ENCODE measurements around the gene SMCHD1. TPM values are rescaled to one million over a fixed set of nuclear protein-coding genes. Genes with fewer than 3 reads are reported as not detected.
"Not testable (repeated sequence)": the region's sequence is repeated elsewhere in the genome, so short reads cannot be mapped to it uniquely, and the experiment has no call there.

The SMCHD1 gene
- total RNA-seq, 1 donor from 2014 or later = 25.9 TPM

DNA sequence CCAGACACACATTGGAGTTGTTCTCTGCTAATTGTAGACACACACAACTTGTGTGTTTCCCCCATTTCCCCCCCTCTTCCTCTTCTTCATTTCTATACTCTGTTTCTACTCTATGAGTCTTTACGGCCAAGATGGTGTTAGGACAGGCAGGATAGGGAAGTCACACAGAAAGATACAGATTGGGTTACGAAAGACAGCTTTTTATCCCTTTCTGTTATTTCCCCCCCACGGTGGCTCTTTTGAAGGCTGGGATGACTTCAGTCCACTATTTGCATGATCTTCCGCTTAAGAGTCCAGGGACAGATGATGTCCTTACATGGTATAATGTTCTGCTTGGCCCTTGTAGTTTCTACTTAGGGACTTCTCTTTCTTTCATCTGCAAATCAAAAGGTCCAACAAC lies 189.6 kb downstream of the SMCHD1 start:
- H3K4me3 ChIP-seq (ENCODE audit: low read depth, low read length) = no peak overlapping the region
- DNase-seq (ENCODE audit: low read depth) = no peak
- TF ChIP-seq, protein P1, sequence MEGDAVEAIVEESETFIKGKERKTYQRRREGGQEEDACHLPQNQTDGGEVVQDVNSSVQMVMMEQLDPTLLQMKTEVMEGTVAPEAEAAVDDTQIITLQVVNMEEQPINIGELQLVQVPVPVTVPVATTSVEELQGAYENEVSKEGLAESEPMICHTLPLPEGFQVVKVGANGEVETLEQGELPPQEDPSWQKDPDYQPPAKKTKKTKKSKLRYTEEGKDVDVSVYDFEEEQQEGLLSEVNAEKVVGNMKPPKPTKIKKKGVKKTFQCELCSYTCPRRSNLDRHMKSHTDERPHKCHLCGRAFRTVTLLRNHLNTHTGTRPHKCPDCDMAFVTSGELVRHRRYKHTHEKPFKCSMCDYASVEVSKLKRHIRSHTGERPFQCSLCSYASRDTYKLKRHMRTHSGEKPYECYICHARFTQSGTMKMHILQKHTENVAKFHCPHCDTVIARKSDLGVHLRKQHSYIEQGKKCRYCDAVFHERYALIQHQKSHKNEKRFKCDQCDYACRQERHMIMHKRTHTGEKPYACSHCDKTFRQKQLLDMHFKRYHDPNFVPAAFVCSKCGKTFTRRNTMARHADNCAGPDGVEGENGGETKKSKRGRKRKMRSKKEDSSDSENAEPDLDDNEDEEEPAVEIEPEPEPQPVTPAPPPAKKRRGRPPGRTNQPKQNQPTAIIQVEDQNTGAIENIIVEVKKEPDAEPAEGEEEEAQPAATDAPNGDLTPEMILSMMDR (conservative IDR thresholded peaks at IDR 0.05; ENCODE audit: low read depth, low read length) = no peak

DNA sequence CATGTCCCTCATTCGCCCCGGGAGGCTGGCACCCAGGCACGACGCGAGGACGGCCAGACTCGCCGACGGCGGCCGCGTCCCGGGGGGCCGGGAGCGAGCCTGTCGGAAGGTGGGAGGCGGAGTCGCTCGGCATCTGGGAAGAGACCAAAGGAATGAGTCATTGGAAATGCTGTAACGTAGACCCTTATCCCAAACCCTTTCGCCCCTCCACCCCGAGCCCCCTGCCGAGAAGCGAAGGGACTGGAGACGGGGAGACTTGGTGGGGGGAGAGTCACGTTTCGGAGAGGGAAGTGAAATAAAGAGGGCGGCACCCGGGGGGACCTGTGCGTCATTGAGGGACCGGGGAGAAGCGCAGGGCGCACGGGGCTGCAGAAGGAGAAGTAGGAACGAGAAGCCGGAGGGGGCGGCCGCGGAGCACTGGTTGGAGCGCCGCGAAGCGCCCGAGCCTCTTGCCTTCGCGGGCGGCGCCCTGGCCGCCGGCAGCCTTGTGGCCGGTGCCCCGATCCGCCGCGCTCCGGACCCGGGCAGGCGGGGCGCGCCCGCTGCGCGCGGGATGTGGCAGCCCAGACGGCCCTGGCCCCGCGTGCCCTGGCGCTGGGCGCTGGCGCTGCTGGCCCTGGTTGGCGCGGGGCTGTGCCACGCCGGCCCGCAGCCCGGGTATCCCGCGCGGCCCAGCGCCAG lies 191.2 kb downstream of the SMCHD1 start, which contains the start of gene EMILIN2:
Gene EMILIN2 (plus strand): TSS at position 371 of the 681 bp plus-strand sequence. CDS start 183 bp downstream, at position 554.
- DNase-seq (ENCODE audit: low read depth) = no peak
- peak within 1 kb of the TSS; percentile 49 for H3K4me3 ChIP-seq (ENCODE audit: low read depth, low read length)
- TF ChIP-seq, protein P1 (conservative IDR thresholded peaks at IDR 0.05; ENCODE audit: low read depth, low read length) = no peak

DNA sequence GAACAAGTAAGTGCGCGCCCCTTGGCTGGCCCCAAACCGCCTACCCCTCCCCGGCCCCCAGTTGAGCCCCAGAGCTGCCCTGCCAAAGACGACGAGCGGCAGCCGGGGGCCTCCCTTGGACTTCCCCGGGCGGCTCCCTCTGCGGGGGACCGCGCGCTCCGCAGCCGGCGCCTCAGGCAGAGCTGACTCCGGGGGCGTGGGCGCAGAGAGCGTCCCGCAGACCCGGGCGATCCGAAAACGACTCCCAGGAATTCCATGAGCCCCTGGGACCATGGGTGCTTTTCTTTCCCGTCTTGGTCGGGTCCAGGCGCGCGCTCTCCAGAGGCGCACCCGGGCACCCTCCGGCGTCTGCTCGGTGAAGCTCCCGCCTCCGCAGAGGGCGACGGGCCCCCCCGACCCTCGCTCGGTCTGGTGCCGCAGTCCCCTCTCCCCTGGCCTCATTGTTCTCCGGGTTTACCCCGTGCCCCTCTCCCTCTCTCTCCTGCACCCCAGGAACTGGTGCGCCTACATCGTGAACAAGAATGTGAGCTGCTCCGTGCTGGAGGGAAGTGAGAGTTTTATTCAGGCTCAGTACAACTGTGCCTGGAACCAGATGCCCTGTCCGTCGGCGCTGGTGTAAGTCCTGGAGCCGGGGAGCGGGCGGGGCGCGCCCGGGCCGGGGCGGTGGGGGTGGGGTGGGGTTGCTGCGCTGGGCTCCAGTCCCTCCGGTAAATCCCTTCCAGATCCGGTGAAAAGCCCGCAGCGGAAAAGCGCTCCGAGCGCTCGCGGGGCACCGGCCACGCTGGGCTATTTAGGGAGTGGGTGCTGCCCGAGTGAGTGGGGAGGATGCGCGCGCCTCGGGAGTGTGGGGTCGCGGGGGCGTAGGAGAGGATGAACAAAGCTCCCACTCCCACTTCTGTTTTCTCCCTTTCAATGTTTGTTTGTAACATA lies 192.1 kb downstream of the SMCHD1 start:
- DNase-seq (ENCODE audit: low read depth) = no peak
- peak overlapping the region; percentile 22 for H3K4me3 ChIP-seq (ENCODE audit: low read depth, low read length)
- TF ChIP-seq, protein P1 (conservative IDR thresholded peaks at IDR 0.05; ENCODE audit: low read depth, low read length) = no peak

DNA sequence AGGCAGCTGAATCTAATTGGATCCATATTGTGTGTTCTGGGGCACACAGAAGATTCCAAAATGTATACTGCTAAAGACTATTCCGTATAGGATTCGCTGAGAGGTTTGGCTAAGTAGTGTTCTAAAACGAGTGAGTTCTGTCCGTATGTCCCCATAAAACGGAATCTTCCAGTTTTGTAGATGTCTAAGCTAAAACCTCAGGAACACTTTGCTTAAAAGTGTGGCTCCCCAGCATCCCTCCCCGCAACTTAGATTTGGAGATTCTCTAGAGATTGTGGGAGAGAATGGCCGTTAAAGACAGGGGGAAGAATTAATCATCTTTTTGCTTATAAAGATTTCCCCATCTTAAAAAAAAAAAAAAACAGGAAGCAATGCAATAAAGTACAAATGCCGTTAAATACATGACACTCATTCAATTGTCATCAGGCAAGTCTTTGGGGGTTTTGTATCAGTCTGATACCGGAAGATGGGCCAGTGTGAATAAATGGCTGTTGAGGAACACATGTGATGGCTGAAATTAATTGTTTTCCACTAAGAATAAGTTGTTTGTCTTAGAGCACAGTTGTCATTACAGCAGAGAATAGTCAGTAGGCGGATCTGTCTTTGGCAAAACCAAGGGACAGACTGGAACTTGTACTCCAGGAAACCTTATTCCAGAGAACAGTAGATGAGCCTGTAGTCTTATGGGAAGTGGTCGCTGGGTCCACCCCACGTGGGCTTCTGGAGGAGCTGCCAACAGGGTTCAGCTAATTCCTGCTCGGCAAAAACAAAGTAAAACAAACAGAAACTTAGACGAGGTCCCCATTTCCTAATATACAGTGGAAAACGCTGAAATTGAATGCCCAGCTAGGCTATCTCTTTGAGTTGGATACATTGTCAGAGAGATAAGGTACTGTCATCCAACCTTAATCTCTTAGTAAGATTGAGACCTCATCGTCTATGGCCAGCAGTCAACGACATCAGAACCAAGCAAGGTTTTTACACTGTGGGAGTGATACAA lies 193.0 kb downstream of the SMCHD1 start:
- no peak overlapping the region for H3K4me3 ChIP-seq (ENCODE audit: low read depth, low read length)
- TF ChIP-seq, protein P1 (conservative IDR thresholded peaks at IDR 0.05; ENCODE audit: low read depth, low read length) = no peak
- no peak for DNase-seq (ENCODE audit: low read depth)

DNA sequence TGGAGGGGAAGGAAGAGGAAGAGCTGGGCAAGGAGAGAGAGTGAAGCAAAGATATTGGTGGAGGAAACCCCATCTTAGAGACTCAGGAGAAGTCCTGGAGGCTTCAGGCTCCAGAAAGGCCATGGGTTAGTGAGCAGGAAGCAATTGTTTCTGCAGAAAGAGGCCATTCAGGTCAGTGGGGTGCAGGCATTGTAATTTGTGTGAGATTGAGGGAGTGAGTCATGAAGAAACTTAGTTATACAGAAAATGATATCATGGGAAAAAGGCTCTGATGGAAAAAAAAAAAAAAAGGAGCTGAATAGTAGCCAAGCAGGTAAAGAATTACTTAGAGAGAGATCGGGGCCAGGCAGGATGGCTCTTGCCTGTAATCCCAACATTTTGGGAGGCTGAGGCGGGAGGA lies 195.3 kb downstream of the SMCHD1 start:
- H3K4me3 ChIP-seq (ENCODE audit: low read depth, low read length) = no peak overlapping the region
- TF ChIP-seq, protein P1 (conservative IDR thresholded peaks at IDR 0.05; ENCODE audit: low read depth, low read length) = no peak
- peak; percentile 22 for DNase-seq (ENCODE audit: low read depth)

DNA sequence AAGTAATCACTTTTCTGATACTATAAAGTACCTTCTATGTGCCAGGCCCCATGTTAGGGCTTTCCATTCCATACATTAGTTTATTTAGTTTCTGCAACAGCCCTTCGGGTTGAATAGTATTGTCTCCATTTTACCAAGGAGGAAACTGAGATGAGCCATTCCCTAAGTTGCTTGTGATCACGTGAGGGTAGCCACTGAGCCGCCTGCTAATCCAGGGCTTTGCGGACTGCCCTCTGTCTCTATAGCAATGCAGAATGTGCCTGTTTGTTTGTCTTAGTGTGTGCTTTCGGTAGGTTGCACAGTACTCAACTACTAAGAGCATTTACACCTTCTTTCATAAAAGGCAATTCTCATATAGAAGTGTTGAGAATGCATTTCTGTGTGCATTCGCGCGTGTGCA lies 196.2 kb downstream of the SMCHD1 start:
- no peak for DNase-seq (ENCODE audit: low read depth)
- H3K4me3 ChIP-seq (ENCODE audit: low read depth, low read length) = no peak overlapping the region
- TF ChIP-seq, protein P1 (conservative IDR thresholded peaks at IDR 0.05; ENCODE audit: low read depth, low read length) = no peak

DNA sequence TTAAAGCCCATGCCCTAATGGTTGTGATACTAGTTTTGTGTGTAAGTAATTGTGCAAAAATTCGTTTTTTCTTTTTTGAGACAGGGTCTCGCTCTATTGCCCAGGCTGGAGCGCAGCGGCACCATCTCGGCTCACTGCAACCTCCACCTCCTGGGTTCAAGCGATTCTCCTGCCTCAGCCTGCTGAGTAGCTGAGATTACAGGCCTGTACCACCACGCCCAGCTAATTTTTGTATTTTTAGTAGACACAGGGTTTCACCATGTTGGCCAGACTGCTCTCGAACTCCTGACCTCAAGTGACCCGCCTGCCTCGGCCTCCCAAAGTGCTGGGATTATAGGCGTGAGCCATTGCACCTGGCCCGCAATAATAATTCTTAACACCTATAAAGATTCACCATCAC lies 196.9 kb downstream of the SMCHD1 start:
- not testable (repeated sequence) for H3K4me3 ChIP-seq (ENCODE audit: low read depth, low read length)

More for the DNA sequence above, 196.9 kb downstream of the SMCHD1 start:
- DNase-seq (ENCODE audit: low read depth) = not testable (repeated sequence)
